PC-9 (cell line): ENCODE measurements around the gene EYS.

Source experiments
- CTCF ChIP-seq: fragments of 200-600 bp; sonication (generic); conservative IDR thresholded peaks from 2 replicates; pipeline ENCODE4 v1.6.1; 2017; ENCODE audit warnings: mixed run types, antibody characterized with exemption, mild to moderate bottlenecking, moderate library complexity
- EZH2 ChIP-seq: fragments of 200-600 bp; sonication (generic); IDR thresholded peaks from 2 replicates; pipeline ENCODE4 v1.8.0; 2017; ENCODE audit warnings: antibody characterized with exemption, low read depth

GRCh38 chr6:64644024-64644423 lies 1063.0 kb downstream of the EYS start:
- TF ChIP-seq CTCF: no peak
- TF ChIP-seq EZH2: no peak
